Adrenal gland (tissue), 12 donors: ENCODE results near the gene SLC17A7. TPM values are rescaled to one million over a fixed set of nuclear protein-coding genes. Genes with fewer than 3 reads are reported as not detected.

Experiments
- DNase-seq, 7 donors: peaks; one replicate each; pipeline ENCODE4 v3.0.0-alpha.2; 2019 to 2020
- H3K27ac ChIP-seq, 5 donors: fragments of 200-600 bp; sonication (generic) in 4 of 5; 1 replicate in 3 of 5; 2 replicates in 2 of 5; pipeline versions ENCODE4 v1.5.1 to v1.8.0; 2016 to 2020; ENCODE audit warnings: mild to moderate bottlenecking in 1 of 5
- H3K27me3 ChIP-seq: fragments of 200-600 bp; 2 replicates; pipeline ENCODE4 v1.8.0; 2021
- H3K36me3 ChIP-seq, 2 donors: fragments of 200-600 bp; replicated peaks in 1 of 2; 1 replicate in 1 of 2; 2 replicates in 1 of 2; pipeline versions ENCODE4 v1.5.1 to v1.8.0; 2018 to 2022
- H3K4me1 ChIP-seq, 2 donors: fragments of 200-600 bp; replicated peaks in 1 of 2; 1 replicate in 1 of 2; 2 replicates in 1 of 2; pipeline versions ENCODE4 v1.5.1 to v1.8.0; 2018 to 2021
- H3K4me3 ChIP-seq, 4 donors: fragments of 200-600 bp; sonication (generic) in 3 of 4; one replicate each; pipeline ENCODE4 v1.5.1; 2016 to 2018
- H3K9me3 ChIP-seq, 3 donors: fragments of 200-600 bp; sonication (generic) in 1 of 3; replicated peaks in 1 of 3; 1 replicate in 2 of 3; 2 replicates in 1 of 3; pipeline versions ENCODE4 v1.5.1 to v1.8.0; 2016 to 2021
- POLR2A ChIP-seq, 2 donors: fragments of 450-650 bp; IDR thresholded peaks; one replicate each; pipeline ENCODE4 v1.6.1; 2017; ENCODE audit warnings: antibody characterized with exemption in 2 of 2, mild to moderate bottlenecking in 2 of 2, moderate library complexity in 1 of 2
- WGBS, 4 donors: extraction: QIAGEN DNeasy Blood & Tissue Kit in 2 of 4; methylation state at CpG; one replicate each; pipeline versions ENCODE4 v1.1.5 to v1.1.7; 2013 to 2017; 5-methylcytosine and 5-hydroxymethylcytosine counted together
- intact Hi-C, 2 donors: fragments of 100-400 bp; cut with DNase I; formaldehyde crosslinking; loops; one replicate each; pipeline versions ENCODE4 v1.14.1 to v1.15.0; 2022 to 2023
- polyA plus RNA-seq, 3 donors: library from polyadenylated mRNA; stranded (reverse); fragments of 200-250 nt in 2 of 3; fragments of 350-450 nt in 1 of 3; fragmentation: Illumina TruSeq in 1 of 3; extraction: RNeasy Lipid Tissue Mini Kit (QIAGEN cat#74804) in 1 of 3; gene quantifications; one replicate each; pipeline ENCODE4 v1.2.3, GENCODE V29; 2013 to 2014
- total RNA-seq, 9 donors: library from RNA; depleted of rRNA in 4 of 9; stranded (reverse); fragments of >200 nt in 4 of 9; fragments of 120-200 nt in 1 of 9; fragmentation: NEBNext Ultra II Directional in 1 of 9; extraction: Animal tissue kit (Norgen Biotek cat#: 25700) in 1 of 9; gene quantifications; one replicate each; pipeline versions ENCODE4 v1.1.0 to v1.2.4, GENCODE V29; 2013 to 2023
- TF ChIP-seq, protein P1 (sequence below), 6 experiments: fragments of 450-650 bp in 4 of 6; fragments of 200-600 bp in 2 of 6; sonication (generic) in 1 of 6; IDR thresholded peaks; 1 replicate in 5 of 6; 2 replicates in 1 of 6; pipeline versions ENCODE4 v1.5.1 to v1.8.0; 2016 to 2021; ENCODE audit warnings: antibody characterized with exemption in 6 of 6, mild to moderate bottlenecking in 2 of 6, moderate library complexity in 1 of 6
- donor health status: healthy with polysubstance abuse.
- donor health status: Bipolar disorder and iron deficiency.
- donor health status: DM: yes; HTN: yes; CAD: no.
- donor health status: DM: no; HTN: no; CAD: no.
- donor health status: DM: no; HTN: no; CAD: no.
- donor health status: DM: yes; HTN: yes; CAD: no.

The SLC17A7 gene
- total and polyA plus RNA-seq, 12 donors: 0.06 to 9.6 (median 1.2) TPM

DNA sequence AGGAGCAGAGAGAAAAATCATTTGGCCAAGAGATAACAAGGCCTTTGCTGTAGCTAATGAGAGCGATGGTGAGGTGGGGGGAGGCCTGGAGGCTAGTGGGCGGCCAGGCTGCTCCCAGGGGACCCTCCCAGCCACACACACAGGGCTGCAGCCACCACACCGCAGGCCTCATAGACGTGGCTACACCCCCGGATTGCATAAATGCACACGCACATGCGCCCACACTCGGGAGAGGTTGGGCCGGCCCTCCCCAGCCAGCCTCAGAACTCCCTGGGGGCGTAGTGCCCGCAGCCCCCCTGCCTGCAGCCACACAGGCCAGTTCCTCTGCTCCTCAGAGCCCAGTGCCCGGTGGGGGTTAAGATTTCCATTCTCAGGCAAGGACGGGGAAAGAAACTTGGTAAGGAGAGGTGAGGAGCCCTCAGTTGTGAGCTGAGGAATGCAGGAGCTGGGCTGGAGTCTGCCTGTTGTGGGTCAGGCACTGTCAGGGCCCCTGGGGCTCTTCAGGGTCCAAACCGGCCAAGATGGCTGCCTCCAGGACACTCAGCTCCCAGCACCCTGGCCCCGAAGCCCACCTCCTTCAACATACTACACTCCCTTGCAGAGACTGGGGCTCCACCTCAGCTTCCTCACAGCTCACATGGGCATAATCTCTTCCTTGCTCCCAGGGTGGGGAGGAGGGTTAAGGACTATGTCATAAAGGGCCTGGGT, 26.1 kb downstream of the SLC17A7 start:
- Histone ChIP-seq H3K4me3 (no peak overlapping the region), H3K9me3 (no peaks in the 10 kb centered on the region), H3K4me1 (no peaks in the 10 kb centered on the region), H3K27ac (no peak overlapping the region), H3K27me3 (peaks cover 12% of the 10 kb centered on the region), H3K36me3 (no peaks in the 10 kb centered on the region)
- DNase-seq: no peak
- 64 to 75% (median 68%) methylated on average over 8 to 15 of the region's 15 CpGs for WGBS, 4 donors
- intact Hi-C loops: no loop called here
- no peak for TF ChIP-seq POLR2A (IDR thresholded peaks at IDR 0.05)
- TF ChIP-seq, protein P1, sequence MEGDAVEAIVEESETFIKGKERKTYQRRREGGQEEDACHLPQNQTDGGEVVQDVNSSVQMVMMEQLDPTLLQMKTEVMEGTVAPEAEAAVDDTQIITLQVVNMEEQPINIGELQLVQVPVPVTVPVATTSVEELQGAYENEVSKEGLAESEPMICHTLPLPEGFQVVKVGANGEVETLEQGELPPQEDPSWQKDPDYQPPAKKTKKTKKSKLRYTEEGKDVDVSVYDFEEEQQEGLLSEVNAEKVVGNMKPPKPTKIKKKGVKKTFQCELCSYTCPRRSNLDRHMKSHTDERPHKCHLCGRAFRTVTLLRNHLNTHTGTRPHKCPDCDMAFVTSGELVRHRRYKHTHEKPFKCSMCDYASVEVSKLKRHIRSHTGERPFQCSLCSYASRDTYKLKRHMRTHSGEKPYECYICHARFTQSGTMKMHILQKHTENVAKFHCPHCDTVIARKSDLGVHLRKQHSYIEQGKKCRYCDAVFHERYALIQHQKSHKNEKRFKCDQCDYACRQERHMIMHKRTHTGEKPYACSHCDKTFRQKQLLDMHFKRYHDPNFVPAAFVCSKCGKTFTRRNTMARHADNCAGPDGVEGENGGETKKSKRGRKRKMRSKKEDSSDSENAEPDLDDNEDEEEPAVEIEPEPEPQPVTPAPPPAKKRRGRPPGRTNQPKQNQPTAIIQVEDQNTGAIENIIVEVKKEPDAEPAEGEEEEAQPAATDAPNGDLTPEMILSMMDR (IDR thresholded peaks at IDR 0.05): no peak

DNA sequence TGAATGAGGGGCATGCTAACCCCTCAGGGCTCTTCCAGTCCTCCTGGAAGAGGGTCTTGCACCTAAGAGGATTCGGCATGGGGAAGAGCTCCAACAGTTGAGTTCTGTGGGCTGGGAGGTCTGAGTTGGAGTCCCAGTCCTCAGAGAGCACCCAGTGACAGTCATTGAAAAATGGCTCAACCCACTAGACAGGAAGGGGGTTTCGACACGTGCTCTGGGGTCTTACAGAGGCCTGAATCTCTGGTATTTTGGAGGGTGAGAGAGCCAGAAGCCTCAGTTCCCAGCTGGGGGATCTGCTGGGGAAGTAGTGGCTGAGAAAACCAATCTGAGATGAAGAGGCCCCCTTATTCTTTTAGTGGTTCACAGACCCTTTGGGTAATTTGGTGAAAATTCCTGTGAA, 27.1 kb downstream of the SLC17A7 start:
- Histone ChIP-seq H3K27me3 (peaks cover 6% of the 10 kb centered on the region), H3K4me1 (no peaks in the 10 kb centered on the region), H3K9me3 (no peaks in the 10 kb centered on the region), H3K4me3 (no peak overlapping the region), H3K36me3 (no peaks in the 10 kb centered on the region), H3K27ac (no peak overlapping the region)
- intact Hi-C loops: no loop called here
- TF ChIP-seq, protein P1 (IDR thresholded peaks at IDR 0.05): no peak
- no peak for DNase-seq
- 59 to 96% (median 85%) methylated on average over 3 of the region's 3 CpGs for WGBS, 4 donors

DNA sequence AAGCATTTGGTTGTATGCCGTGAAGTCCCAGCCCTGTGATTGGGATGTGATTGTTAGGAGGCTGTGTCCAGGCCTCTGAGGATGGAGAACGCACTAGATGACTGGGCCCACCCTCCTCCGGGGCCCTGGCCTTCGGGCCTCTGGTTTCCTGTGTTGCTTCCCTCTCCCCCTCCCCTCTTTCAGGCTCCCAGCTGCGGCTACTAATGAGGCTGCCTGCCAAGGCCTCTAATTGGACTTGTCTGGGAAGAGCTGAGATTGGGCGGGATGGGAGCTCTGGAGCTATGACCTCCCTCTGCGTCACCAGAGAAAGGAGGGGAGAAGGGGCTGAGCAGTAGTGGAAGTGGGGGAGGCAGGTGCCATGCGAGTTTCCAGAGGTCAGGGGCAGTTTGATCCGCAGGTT, 28.0 kb downstream of the SLC17A7 start:
- Histone ChIP-seq H3K4me1 (no peaks in the 10 kb centered on the region), H3K9me3 (no peaks in the 10 kb centered on the region), H3K36me3 (no peaks in the 10 kb centered on the region), H3K4me3 (no peak overlapping the region), H3K27me3 (no peaks in the 10 kb centered on the region), H3K27ac (no peak overlapping the region)
- 48 to 69% (median 58%) methylated on average over 7 to 9 of the region's 9 CpGs for WGBS, 4 donors
- intact Hi-C loops: no loop called here
- no peak for TF ChIP-seq POLR2A (IDR thresholded peaks at IDR 0.05)
- TF ChIP-seq, protein P1 (IDR thresholded peaks at IDR 0.05): no peak
- no peak for DNase-seq

GRCh38 chr19:49411681-49412326, 29.5 kb downstream of the SLC17A7 start:
- no peak overlapping the region for H3K4me3 ChIP-seq
- intact Hi-C loops: no loop called here
- no peak overlapping the region for H3K27ac ChIP-seq
- no peak for DNase-seq
- no peaks in the 10 kb centered on the region for H3K4me1 ChIP-seq
- no peaks in the 10 kb centered on the region for H3K27me3 ChIP-seq
- no peaks in the 10 kb centered on the region for H3K36me3 ChIP-seq
- 59 to 85% (median 74%) methylated on average over 2 to 3 of the region's 3 CpGs for WGBS, 4 donors
- no peaks in the 10 kb centered on the region for H3K9me3 ChIP-seq
- TF ChIP-seq POLR2A (IDR thresholded peaks at IDR 0.05): no peak
- TF ChIP-seq, protein P1 (IDR thresholded peaks at IDR 0.05): no peak
